Measurements from ENCODE around the gene DLAT. TPM values are rescaled to one million over a fixed set of nuclear protein-coding genes. Genes with fewer than 3 reads are reported as not detected.
"Not testable (repeated sequence)": the region's sequence is repeated elsewhere in the genome, so short reads cannot be mapped to it uniquely, and the experiment has no call there.

The DLAT gene
- total RNA-seq, 1 experiment from 2014 or later: 50.2 TPM

GRCh38 chr11:112029460-112029859 lies 4.3 kb downstream of the DLAT start:
- DNase-seq (ENCODE audit: low read depth, low spot score): no peak
- in situ Hi-C loops (cut with HindIII; ENCODE audit: low pct_unique_long_range_greater_than_20kb, low sequenced_read_pairs): no loop called here

GRCh38 chr11:112033902-112034301 lies 8.7 kb downstream of the DLAT start:
- no peak for DNase-seq (ENCODE audit: low read depth, low spot score)
- in situ Hi-C loops (cut with HindIII; ENCODE audit: low pct_unique_long_range_greater_than_20kb, low sequenced_read_pairs): no loop called here

GRCh38 chr11:112037527-112037926 lies 12.3 kb downstream of the DLAT start:
- DNase-seq (ENCODE audit: low read depth, low spot score): no peak
- in situ Hi-C loops (cut with HindIII; ENCODE audit: low pct_unique_long_range_greater_than_20kb, low sequenced_read_pairs): no loop called here

DNA sequence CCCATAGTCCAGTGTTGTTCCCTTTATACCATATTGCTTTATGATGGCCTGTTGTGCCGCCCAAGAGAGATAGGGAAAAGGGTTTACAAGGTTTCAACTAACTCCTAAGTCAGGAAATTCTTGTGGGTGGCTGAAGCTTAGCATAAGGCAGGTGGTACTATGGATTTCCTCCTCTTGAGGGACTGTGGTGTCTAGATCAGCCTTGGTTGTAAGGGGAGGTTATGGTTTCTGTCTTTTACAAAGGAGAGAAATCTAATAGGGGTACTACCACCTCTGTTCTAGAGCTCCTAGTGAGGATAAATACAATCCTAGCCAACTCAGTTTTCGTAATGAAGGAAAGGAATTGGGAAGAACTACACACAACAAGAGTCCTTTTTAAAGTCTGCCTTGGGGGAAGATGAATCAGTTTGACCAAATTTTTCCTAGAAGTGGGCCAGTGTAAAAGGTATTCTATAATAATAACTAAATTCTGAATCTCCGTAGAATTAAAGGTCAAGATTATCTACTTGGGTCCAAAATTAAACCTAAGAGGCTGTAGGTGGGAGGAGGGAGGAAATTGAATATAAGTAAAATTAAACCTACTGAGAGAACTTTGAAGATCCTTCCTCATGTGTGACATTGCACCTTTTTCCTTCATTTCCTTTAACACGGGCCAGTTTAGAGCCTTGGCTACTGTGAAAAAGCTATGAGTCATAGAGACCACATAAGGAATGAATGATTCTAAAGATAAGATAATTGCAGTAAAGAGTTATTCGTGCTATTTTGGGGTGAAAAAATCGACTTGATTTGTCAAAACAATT lies 17.2 kb downstream of the DLAT start:
- in situ Hi-C loops (cut with HindIII; ENCODE audit: low pct_unique_long_range_greater_than_20kb, low sequenced_read_pairs): no loop called here
- no peak for DNase-seq (ENCODE audit: low read depth, low spot score)

GRCh38 chr11:112042961-112043304 lies 17.7 kb downstream of the DLAT start:
- DNase-seq (ENCODE audit: low read depth, low spot score): no peak
- in situ Hi-C loops (cut with HindIII; ENCODE audit: low pct_unique_long_range_greater_than_20kb, low sequenced_read_pairs): no loop called here

DNA sequence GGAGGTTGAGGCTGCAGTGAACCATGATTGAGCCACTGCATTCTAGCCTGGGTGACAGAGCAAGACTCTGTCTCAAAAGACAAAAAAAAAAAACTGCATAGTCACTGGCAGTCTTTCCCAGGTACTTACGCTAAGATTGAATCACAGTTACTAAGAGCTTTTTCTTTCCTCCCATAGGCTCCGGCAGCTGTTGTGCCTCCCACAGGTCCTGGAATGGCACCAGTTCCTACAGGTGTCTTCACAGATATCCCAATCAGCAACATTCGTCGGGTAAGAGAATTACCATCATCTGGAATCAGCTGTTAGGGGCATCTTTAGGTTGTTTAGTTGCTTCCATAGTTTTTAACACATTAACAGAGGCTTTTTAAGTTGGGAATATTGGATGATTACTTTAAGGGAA lies 19.8 kb downstream of the DLAT start:
- in situ Hi-C loops (cut with HindIII; ENCODE audit: low pct_unique_long_range_greater_than_20kb, low sequenced_read_pairs): no loop called here
- DNase-seq (ENCODE audit: low read depth, low spot score): no peak

- DNase-seq (ENCODE audit: low read depth, low spot score); in situ Hi-C loops (cut with HindIII; ENCODE audit: low pct_unique_long_range_greater_than_20kb, low sequenced_read_pairs): not testable (repeated sequence)
These were observed 21.4 kb downstream of the DLAT start for GRCh38 chr11:112046647-112047046.

DNA sequence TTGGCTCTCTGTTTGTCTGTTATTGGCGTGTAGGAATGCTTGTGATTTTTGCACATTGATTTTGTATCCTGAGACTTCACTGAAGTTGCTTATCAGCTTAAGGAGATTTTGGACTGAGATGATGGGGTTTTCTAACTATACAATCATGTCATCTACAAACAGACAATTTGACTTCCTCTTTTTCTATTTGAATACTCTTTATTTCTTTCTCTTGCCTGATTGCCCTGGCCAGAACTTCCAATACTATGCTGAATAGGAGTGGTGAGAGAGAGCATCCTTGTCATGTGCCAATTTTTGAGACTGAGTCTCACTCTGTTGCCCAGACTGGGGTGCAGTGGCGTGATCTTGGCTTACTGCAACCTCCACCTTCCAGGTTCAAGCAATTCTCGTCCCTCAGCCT lies 23.0 kb downstream of the DLAT start:
- DNase-seq (ENCODE audit: low read depth, low spot score); in situ Hi-C loops (cut with HindIII; ENCODE audit: low pct_unique_long_range_greater_than_20kb, low sequenced_read_pairs): not testable (repeated sequence)

DNA sequence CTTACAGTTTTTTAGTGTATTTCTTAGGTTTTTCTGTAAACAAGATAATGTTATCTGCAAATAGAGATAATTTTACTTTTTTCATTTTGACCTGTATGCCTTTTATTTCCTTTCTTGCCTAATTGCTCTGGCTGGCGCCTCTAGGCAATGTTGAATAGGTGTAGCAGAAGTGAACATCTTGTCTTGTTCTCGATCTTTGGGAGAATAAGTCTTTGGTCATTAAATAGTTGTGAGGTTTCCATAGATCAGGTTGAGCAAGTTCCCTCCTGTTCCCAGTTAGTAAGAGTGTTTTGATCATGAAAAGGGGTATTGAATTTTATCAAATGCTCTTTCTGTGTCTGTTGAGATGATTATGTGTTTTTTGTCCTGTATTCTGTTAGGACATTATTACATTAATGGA lies 24.6 kb downstream of the DLAT start:
- no peak for DNase-seq (ENCODE audit: low read depth, low spot score)
- in situ Hi-C loops (cut with HindIII; ENCODE audit: low pct_unique_long_range_greater_than_20kb, low sequenced_read_pairs): no loop called here

DNA sequence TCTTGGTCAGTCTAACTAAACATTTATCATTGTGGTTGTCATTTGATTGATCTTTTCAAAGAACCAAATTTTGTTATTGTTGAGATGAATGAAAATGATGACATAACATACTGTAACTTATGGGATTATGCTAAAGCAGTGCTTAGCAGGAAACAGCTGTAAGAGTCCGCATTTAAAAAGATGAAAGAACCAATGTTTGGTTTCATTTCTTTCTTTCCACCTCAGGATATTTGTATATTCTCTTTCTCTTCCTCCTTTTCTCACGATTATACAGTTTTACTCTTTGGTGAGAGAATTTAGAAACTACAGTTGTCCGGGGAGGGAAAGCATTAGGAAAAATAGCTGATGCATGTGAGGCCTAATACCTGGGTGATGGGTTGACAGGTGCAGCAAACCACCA lies 25.5 kb downstream of the DLAT start:
- DNase-seq (ENCODE audit: low read depth, low spot score): no peak
- in situ Hi-C loops (cut with HindIII; ENCODE audit: low pct_unique_long_range_greater_than_20kb, low sequenced_read_pairs): no loop called here

DNA sequence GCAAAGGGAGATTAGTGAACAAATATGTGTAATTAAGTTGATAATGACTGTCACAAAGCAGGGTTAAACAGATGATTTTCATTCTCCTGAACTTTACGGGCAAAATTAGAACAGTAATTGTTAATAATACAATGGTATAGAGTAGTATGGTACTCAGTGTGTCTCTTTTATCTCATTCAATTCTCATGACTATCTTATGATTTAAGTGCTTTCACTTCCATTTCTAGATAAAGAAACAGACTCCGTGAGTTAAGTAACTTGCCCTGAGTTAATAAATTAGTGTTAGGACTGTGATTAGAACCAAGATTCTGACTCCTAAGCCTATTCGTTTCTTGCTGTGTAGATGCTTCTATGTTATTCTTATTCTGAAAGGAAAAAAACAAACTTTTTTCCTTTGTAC lies 26.6 kb downstream of the DLAT start:
- DNase-seq (ENCODE audit: low read depth, low spot score): no peak
- in situ Hi-C loops (cut with HindIII; ENCODE audit: low pct_unique_long_range_greater_than_20kb, low sequenced_read_pairs): no loop called here

GRCh38 chr11:112057170-112057569 lies 32.0 kb downstream of the DLAT start:
- in situ Hi-C loops (cut with HindIII; ENCODE audit: low pct_unique_long_range_greater_than_20kb, low sequenced_read_pairs): no loop called here
- DNase-seq (ENCODE audit: low read depth, low spot score): no peak

GRCh38 chr11:112058103-112058502 lies 32.9 kb downstream of the DLAT start:
- in situ Hi-C loops (cut with HindIII; ENCODE audit: low pct_unique_long_range_greater_than_20kb, low sequenced_read_pairs): no loop called here
- DNase-seq (ENCODE audit: low read depth, low spot score): no peak

DNA sequence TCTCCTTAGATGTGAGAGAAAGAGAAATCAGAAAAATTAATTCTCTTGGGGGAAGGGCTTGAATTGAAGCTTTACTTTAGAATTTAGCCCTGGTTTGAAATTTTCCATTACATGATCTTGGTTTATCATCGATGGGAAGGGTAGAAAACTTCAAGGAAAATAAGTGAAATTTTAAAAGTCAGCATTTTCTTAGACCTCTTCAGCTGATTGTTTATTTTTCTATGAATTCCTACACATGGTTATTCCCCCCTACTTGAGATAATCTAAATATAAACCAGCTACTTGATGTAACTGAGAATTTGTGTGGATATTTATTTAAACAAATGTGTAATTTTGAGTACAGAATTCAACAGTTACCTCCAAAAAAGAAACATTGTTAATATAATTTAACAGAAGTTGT lies 37.7 kb downstream of the DLAT start:
- DNase-seq (ENCODE audit: low read depth, low spot score): no peak

GRCh38 chr11:112073941-112074811 lies 49.0 kb downstream of the DLAT start, which contains the start of the genes NKAPD1 and PIH1D2:
NKAPD1 (plus strand) TSS chr11:112074299; CDS start chr11:112075575, 1,276 bp downstream.
PIH1D2 (minus strand) TSS chr11:112074017; CDS start chr11:112073174, 843 bp downstream.
- DNase-seq (ENCODE audit: low read depth, low spot score): peak; percentile 73
- in situ Hi-C loops (cut with HindIII; ENCODE audit: low pct_unique_long_range_greater_than_20kb, low sequenced_read_pairs): no loop called here

More for the DNA sequence above, 37.7 kb downstream of the DLAT start:
- in situ Hi-C loops (cut with HindIII; ENCODE audit: low pct_unique_long_range_greater_than_20kb, low sequenced_read_pairs): no loop called here

- in situ Hi-C loops (cut with HindIII; ENCODE audit: low pct_unique_long_range_greater_than_20kb, low sequenced_read_pairs): no loop called here
- peak; percentile 78 for DNase-seq (ENCODE audit: low read depth, low spot score)
These were observed 57.5 kb downstream of the DLAT start for GRCh38 chr11:112082729-112083128.

GRCh38 chr11:112085822-112086421 lies 60.7 kb downstream of the DLAT start:
- in situ Hi-C loops (cut with HindIII; ENCODE audit: low pct_unique_long_range_greater_than_20kb, low sequenced_read_pairs): no loop called here
- peak; percentile 25 for DNase-seq (ENCODE audit: low read depth, low spot score)

Data from SK-MEL-5 (cell line).